ENCODE results near the gene PRDM16. TPM values are rescaled to one million over a fixed set of nuclear protein-coding genes. Genes with fewer than 3 reads are reported as not detected.

The PRDM16 gene
- total and polyA plus RNA-seq, 2 donors (not counting 1 experiment from before 2014, with no cell fraction given): 0.03 to 0.12 TPM

GRCh38 chr1:3348196-3348865 lies 279.3 kb downstream of the PRDM16 start:
- Histone ChIP-seq H3K4me2 (replicated peaks; ENCODE audit: low read depth, low read length, poor library complexity, severe bottlenecking) (no peak overlapping the region), H3K27ac (ENCODE audit: low read length in 2 of 2) (no peak overlapping the region), H4K20me1 (ENCODE audit: control insufficient read depth, insufficient read depth, low read length, poor library complexity, severe bottlenecking) (no peaks in the 10 kb centered on the region), H3K79me2 (ENCODE audit: control insufficient read depth, insufficient read depth, low read length) (no peaks in the 10 kb centered on the region), H3K36me3 (replicated peaks in 1 of 2; ENCODE audit: control extremely low read depth in 1 of 2, control insufficient read depth in 1 of 2, extremely low read depth in 1 of 2, insufficient read depth in 2 of 2, low read length in 1 of 2) (no peaks in the 10 kb centered on the region), H3K4me1 (ENCODE audit: control insufficient read depth in 2 of 2, insufficient read depth in 2 of 2, low read length in 2 of 2) (no peaks in the 10 kb centered on the region), H3K9me3 (ENCODE audit: control extremely low read depth in 1 of 3, control insufficient read depth in 2 of 3, insufficient read depth in 1 of 3, low read length in 2 of 3) (peaks cover 0 to 37% (median 13%) of the 10 kb centered on the region in 3 donors), H2AFZ (ENCODE audit: insufficient read depth, low read depth, low read length, poor library complexity, severe bottlenecking) (no peak overlapping the region), H3K9ac (ENCODE audit: low read length) (no peak overlapping the region), H3K4me3 (ENCODE audit: control extremely low read depth in 1 of 5, extremely low read depth in 1 of 5, insufficient read depth in 1 of 5, low read depth in 2 of 5, low read length in 4 of 5) (no peak overlapping the region), H3K27me3 (replicated peaks in 1 of 4; ENCODE audit: control extremely low read depth in 1 of 4, control insufficient read depth in 3 of 4, insufficient read depth in 4 of 4, low read length in 3 of 4) (no peaks in the 10 kb centered on the region)
- 84% methylated on average over 14 of the region's 15 CpGs for WGBS (ENCODE audit: insufficient coverage)
- no peak for ATAC-seq (ENCODE audit: low read depth)
- ChIA-PET CTCF (no interaction called here), POLR2A (no interaction called here)
- no peak for DNase-seq
- TF ChIP-seq EZH2 (IDR thresholded peaks at IDR 0.05; ENCODE audit: borderline replicate concordance, insufficient read depth, low read depth, low read length, poor library complexity, severe bottlenecking): no peak
- TF ChIP-seq, protein P1, sequence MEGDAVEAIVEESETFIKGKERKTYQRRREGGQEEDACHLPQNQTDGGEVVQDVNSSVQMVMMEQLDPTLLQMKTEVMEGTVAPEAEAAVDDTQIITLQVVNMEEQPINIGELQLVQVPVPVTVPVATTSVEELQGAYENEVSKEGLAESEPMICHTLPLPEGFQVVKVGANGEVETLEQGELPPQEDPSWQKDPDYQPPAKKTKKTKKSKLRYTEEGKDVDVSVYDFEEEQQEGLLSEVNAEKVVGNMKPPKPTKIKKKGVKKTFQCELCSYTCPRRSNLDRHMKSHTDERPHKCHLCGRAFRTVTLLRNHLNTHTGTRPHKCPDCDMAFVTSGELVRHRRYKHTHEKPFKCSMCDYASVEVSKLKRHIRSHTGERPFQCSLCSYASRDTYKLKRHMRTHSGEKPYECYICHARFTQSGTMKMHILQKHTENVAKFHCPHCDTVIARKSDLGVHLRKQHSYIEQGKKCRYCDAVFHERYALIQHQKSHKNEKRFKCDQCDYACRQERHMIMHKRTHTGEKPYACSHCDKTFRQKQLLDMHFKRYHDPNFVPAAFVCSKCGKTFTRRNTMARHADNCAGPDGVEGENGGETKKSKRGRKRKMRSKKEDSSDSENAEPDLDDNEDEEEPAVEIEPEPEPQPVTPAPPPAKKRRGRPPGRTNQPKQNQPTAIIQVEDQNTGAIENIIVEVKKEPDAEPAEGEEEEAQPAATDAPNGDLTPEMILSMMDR (IDR thresholded peaks at IDR 0.05): no peak
- Mint-ChIP-seq H3K4me1 (no peaks in the 10 kb centered on the region), H3K27ac (no peak overlapping the region), H3K4me3 (no peak overlapping the region), H3K27me3 (peaks cover 4% of the 10 kb centered on the region), H3K9me3 (ENCODE audit: insufficient read depth) (peaks cover 6% of the 10 kb centered on the region)
- intact Hi-C loops (cut with micrococcal nuclease): no loop called here

DNA sequence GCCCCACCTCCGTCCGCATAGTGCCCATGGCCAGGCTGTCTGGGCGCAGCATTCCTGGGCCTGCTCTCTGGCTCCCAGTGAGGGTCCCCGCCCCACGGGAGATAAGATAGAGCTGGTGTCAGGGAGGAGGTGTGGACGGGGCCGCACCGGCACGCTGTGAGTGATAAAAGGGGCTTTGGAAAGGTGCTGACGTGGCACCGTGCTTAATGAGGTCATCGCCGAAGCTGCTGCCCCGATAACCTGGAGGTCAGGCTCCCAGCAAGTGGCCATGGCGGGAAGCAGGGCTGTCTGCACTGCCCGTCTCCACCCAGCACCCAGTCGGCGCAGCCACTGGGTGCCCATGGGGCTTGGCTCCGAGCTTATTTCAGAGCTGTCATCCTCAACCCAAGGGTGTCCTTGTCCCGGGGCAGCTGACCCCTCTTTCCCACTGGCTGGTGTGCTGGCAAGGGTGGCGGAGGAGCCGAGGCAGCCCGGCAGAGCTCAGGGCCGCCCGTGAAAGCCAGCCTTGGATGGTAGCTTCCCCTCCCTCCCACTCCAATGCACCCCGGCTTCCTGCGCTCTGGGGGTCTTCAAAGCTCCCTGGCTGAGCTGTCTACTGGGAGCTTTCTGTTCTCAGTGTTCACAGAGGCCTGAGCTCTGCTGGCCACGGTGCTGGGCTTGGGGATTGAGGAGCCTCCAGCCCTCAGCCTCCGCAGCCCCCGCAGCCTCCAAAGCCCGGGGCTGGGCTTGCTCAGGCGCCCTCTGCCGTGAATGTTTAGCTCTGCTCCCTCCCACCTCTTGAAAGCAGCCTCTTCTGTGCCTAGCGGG lies 280.4 kb downstream of the PRDM16 start:
- H2AFZ ChIP-seq (ENCODE audit: insufficient read depth, low read depth, low read length, poor library complexity, severe bottlenecking): no peak overlapping the region
- no peaks in the 10 kb centered on the region for H3K79me2 ChIP-seq (ENCODE audit: control insufficient read depth, insufficient read depth, low read length)
- Mint-ChIP-seq H3K9me3 (ENCODE audit: insufficient read depth) (peaks cover under 1% of the 10 kb centered on the region), H3K4me3 (no peak overlapping the region), H3K27me3 (peaks cover 4% of the 10 kb centered on the region), H3K27ac (no peak overlapping the region), H3K4me1 (no peaks in the 10 kb centered on the region)
- intact Hi-C loops (cut with micrococcal nuclease): no loop called here
- DNase-seq: no peak
- no peaks in the 10 kb centered on the region for H3K36me3 ChIP-seq (replicated peaks in 1 of 2; ENCODE audit: control extremely low read depth in 1 of 2, control insufficient read depth in 1 of 2, extremely low read depth in 1 of 2, insufficient read depth in 2 of 2, low read length in 1 of 2)
- no peak overlapping the region for H3K4me3 ChIP-seq (ENCODE audit: control extremely low read depth in 1 of 5, extremely low read depth in 1 of 5, insufficient read depth in 1 of 5, low read depth in 2 of 5, low read length in 4 of 5)
- ATAC-seq (ENCODE audit: low read depth): no peak
- POLR2A ChIA-PET: no interaction called here
- peaks cover 0 to 4% (median 0%) of the 10 kb centered on the region in 4 experiments for H3K27me3 ChIP-seq (replicated peaks in 1 of 4; ENCODE audit: control extremely low read depth in 1 of 4, control insufficient read depth in 3 of 4, insufficient read depth in 4 of 4, low read length in 3 of 4)
- CTCF ChIA-PET: no interaction called here
- H4K20me1 ChIP-seq (ENCODE audit: control insufficient read depth, insufficient read depth, low read length, poor library complexity, severe bottlenecking): no peaks in the 10 kb centered on the region
- no peak overlapping the region for H3K27ac ChIP-seq (ENCODE audit: low read length in 2 of 2)
- WGBS (ENCODE audit: insufficient coverage): 92% methylated on average over 28 of the region's 34 CpGs
- no peak for TF ChIP-seq EZH2 (IDR thresholded peaks at IDR 0.05; ENCODE audit: borderline replicate concordance, insufficient read depth, low read depth, low read length, poor library complexity, severe bottlenecking)
- TF ChIP-seq, protein P1 (IDR thresholded peaks at IDR 0.05): no peak
- H3K4me2 ChIP-seq (replicated peaks; ENCODE audit: low read depth, low read length, poor library complexity, severe bottlenecking): no peak overlapping the region
- H3K4me1 ChIP-seq (ENCODE audit: control insufficient read depth in 2 of 2, insufficient read depth in 2 of 2, low read length in 2 of 2): no peaks in the 10 kb centered on the region
- H3K9me3 ChIP-seq (ENCODE audit: control extremely low read depth in 1 of 3, control insufficient read depth in 2 of 3, insufficient read depth in 1 of 3, low read length in 2 of 3): peaks cover 0 to 28% (median 7%) of the 10 kb centered on the region in 3 donors
- no peak overlapping the region for H3K9ac ChIP-seq (ENCODE audit: low read length)
